Mesenteric fat pad (tissue), 1 donor: Measurements from ENCODE around the gene UBE2V1. TPM values are rescaled to one million over a fixed set of nuclear protein-coding genes. Genes with fewer than 3 reads are reported as not detected.

Experiments
- DNase-seq: peaks from one replicate; pipeline ENCODE4 v3.0.0-alpha.2; 2020; ENCODE audit warnings: low spot score
- total RNA-seq: library from RNA; stranded (reverse); fragmentation: NEBNext Ultra II Directional; extraction: Animal tissue kit (Norgen Biotek cat#: 25700); gene quantifications from one replicate; pipeline ENCODE4 v1.2.1, GENCODE V29; 2021
- donor health status: DM: yes; HTN: yes; CAD: no.

The UBE2V1 gene
- total RNA-seq, 1 donor from 2014 or later: 89.0 TPM

DNA sequence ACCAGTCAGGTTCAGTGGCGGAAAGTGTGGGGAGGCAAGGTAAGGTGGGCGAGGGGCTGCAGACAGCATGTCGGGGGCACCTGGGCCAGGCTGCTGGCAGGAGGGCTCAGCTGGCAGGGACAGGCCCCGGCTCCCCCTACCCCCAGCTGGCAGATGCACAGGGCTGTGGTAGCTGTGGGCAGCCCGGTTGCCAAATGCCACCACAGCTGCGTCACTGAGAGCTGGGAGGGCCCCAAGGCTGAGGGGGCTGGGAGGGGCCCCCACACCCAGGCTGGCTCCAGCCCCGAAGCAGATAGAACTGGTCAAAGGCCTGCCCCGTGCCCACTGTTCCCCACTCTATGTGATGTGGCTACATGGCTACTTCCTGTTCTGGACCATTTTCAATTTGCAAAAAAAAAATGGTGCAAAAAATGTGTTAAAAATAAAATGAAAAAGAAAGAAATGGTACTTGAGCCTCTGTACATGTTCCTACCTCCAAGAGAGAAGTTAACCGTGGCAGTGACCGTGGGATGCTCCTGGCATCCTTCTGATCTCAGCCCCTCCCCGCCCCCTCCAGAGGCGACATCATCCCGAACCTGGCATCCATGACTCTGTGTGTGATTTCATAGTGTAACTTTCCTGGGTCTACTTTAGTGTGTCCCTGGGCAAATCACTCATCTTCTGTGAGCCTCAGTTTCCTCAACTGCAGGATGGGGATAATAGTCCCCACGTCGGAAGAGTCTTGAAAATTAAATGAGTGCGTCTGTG, 64.4 kb downstream of the UBE2V1 start:
- DNase-seq: no peak

GRCh38 chr20:50044353-50044960, 68.5 kb downstream of the UBE2V1 start:
- DNase-seq: no peak

- DNase-seq: no peak
Observed at GRCh38 chr20:50043573-50044352, 69.2 kb downstream of the UBE2V1 start.

GRCh38 chr20:50042370-50043313, 70.3 kb downstream of the UBE2V1 start:
- no peak for DNase-seq

GRCh38 chr20:50041246-50041873, 71.6 kb downstream of the UBE2V1 start:
- DNase-seq: no peak

DNA sequence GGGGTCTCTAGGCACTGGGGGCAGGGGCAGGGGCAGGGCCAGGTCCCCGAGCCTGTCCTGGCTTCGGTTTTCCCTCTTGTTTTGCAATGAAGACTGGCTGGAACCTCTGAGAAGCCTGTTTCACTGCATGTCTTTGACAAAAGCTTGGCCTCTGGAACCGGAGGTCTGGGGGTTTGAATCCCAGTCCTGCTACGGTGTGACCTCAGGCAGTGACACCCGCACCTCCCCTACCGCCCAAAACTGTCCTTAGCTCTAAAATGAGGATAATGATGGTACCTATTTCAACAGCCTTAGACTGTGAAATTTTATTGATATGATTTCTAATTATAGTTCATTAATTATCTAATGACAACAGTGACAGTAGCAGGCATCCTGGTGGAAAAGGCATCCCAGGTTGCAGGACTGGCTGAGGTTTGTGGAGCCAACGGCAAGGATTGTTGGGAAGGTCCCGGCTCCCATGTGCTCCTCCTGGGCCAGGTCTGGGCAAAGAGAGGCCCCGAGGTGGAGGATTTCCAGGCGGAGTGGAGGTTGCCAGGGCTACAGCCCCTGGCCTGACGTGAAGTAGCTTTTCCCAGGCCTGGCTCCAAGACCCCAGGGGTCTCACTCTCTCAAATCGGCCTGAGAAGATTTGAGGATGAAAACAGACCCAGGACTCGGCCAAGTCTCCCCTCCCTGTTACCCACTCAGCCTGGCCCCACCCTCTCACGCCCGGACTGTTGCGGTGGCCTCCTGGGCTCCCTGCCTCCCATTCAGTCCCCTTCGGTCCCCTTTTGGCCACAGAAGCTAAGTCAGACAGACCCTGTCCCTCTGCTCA, 72.3 kb downstream of the UBE2V1 start:
- DNase-seq: no peak

DNA sequence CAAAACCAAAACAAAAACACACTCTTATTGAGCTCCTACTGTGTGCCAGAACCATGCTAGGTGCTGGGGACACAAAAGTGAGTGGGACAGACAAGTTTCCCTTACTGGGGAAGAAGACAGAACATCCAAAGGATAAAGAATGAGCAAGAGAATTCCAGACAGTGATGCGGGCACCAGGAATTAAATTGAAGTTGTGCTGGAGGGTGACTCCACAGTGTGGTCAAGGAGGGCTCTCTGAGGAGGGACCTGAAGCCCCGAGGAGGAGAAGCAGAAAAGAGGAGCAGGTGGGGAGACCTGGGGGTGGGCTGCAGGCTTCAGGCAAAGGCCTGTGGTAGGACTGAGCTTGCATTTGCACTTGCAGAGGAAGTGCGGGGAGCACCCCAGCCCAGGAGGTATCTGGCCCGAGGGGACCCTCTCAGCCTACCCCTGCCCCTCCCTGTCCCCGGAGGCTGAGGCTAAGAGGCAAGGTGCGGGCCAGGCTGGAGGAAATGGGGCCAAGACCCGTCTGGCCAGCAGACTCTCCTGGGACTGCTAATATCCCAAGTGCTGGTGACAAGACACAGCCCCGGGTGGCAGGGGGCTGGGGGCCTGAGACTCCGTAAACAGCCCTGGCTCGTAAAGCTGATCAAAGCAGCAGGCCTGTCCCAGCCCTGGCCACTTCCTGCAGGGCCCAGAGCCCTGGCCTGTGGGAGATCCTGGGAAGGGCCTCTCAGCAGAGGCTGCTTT, 73.1 kb downstream of the UBE2V1 start:
- no peak for DNase-seq

DNA sequence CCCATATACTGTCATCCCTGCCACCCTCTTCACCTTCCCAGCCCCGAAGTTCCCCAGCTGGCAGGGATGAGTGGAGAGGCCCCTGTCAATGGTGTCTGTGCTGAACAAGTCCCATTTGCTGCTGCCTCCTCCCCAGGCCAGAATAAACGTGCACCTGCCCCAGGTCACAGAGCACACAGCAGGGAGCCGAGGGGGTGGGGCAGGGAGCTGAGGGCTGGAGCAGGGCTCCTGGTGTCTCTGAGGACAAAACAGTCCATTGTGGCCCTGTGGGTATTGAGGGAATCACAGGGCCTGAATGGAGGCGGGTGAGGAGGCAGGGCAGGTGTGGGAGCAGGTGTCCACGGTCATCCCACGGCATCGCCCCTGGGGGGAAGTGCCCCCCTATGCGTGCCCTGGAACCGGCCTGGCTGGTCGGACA, 74.4 kb downstream of the UBE2V1 start:
- no peak for DNase-seq

- DNase-seq: no peak
Observed at GRCh38 chr20:50038169-50038568, 74.8 kb downstream of the UBE2V1 start.

DNA sequence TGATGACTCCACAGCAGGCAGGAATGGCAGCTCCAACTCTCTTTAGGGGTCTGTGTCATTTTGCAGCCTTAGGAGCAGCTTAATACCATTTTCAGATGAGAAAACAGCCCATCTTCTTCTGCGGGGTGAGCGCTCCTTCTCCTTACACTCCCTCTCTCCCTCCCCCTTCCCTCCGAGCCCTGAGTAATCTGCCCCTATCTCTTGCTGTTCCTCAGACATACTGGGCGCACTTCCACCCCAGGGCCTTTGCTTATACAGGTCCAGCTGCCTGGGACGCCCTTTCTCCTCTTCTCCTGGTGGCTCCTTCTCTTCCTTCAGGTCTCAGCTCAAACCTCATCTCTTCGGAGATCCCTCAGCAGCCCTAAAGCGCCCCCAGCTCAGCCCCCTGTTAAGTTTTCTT, 75.4 kb downstream of the UBE2V1 start:
- DNase-seq: no peak

DNA sequence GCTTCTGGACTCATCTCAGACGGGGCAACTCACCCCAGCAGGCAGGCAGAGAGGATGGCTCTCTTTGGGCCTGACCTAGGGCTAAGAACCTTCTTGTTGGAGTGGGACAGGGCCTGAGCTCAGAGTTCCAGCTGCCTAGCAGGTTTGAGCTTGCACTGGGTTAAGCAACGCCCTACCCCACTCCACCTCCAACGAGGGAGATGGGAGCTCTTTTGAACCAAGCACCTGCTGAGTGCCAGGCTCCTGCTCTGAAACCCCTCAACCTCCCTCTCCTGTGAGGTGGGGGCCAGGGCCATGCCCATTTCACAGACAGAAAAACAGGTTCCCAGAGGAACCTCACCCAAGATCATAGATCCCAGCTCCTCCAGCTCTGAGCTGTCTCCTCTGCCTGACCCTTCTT, 75.8 kb downstream of the UBE2V1 start:
- DNase-seq: no peak

GRCh38 chr20:50036703-50037102, 76.2 kb downstream of the UBE2V1 start:
- no peak for DNase-seq

- DNase-seq: no peak
Observed at GRCh38 chr20:50034567-50035180, 78.3 kb downstream of the UBE2V1 start.

DNA sequence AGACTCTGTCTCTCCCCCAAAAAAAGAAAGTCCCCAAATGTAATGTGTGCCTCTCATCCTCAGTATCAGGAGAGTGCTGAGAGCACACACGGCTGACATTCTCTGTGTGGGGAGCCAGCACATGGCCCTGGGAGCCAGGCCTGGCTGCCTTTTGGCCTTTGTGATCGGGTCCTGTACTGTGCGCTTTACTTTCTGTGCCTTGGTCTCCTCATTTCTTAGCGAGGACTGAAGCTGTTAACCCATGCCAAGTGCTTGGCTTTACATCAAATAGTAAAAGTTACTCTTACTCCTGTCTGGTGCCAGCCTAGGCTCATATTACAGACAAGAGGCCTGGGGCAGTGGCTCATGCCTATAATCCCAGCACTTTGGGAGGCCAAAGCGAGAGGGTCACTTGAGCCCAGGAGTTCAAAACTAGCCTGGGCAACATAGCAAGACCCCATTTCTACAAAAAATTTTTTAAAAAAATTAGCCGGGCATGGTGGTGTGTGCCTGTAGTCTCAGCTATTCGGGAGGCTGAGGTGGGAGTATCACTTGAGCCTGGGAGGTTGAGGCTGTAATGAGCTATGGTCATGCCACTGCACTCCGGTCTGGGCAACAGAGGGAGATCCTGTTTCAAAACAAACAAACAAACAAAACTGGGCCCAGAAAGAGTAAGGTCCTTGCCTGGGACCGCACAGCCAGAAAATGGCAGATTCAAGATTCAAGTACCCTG, 79.8 kb downstream of the UBE2V1 start:
- no peak for DNase-seq
